HepG2 (cell line): ENCODE data around the gene STOML2. TPM values are rescaled to one million over a fixed set of nuclear protein-coding genes. Genes with fewer than 3 reads are reported as not detected.

Experiments used
- ARNT2 ChIP-seq: sonication (generic); formaldehyde crosslinking; IDR thresholded peaks from 2 replicates; pipeline ENCODE4 v1.8.0; 2022; ENCODE audit warnings: mild to moderate bottlenecking, low read depth, missing genetic modification reagents, moderate library complexity
- ARNTL ChIP-seq: sonication (generic); formaldehyde crosslinking; IDR thresholded peaks from 2 replicates; pipeline ENCODE4 v1.4.0; 2020; ENCODE audit warnings: mild to moderate bottlenecking, missing genetic modification reagents
- FOXJ3 ChIP-seq: sonication (generic); formaldehyde crosslinking; IDR thresholded peaks from 2 replicates; pipeline ENCODE4 v1.4.0; 2020; ENCODE audit warnings: missing genetic modification reagents, mild to moderate bottlenecking, borderline replicate concordance
- NFYC ChIP-seq: IDR thresholded peaks from 2 replicates; pipeline ENCODE4 v1.6.1; 2016; ENCODE audit warnings: missing genetic modification reagents, missing compliant biosample characterization
- PITX1 ChIP-seq: sonication (generic); formaldehyde crosslinking; IDR thresholded peaks from 2 replicates; pipeline ENCODE4 v1.5.1; 2020; ENCODE audit warnings: mild to moderate bottlenecking, missing genetic modification reagents
- RERE ChIP-seq: IDR thresholded peaks from 2 replicates; pipeline ENCODE4 v1.6.1; 2016; ENCODE audit warnings: low read depth, missing genetic modification reagents, missing compliant biosample characterization
- SP1 ChIP-seq, 2 experiments: fragments of 450-650 bp in 1 of 2; sonication (generic) in 1 of 2; formaldehyde crosslinking in 1 of 2; IDR thresholded peaks; 2 replicates each; pipeline versions ENCODE4 v1.4.0 to v1.6.1; 2016 to 2020; ENCODE audit warnings: missing genetic modification reagents in 1 of 2
- SRSF9 ChIP-seq: fragments of 200-400 bp; formaldehyde crosslinking; IDR thresholded peaks from 2 replicates; pipeline ENCODE4 v1.6.1; 2018; ENCODE audit warnings: borderline replicate concordance, mild to moderate bottlenecking, low read depth, low read length; ENCODE audit not compliant: insufficient read depth, poor library complexity, severe bottlenecking
- USF2 ChIP-seq, 2 experiments: sonication (generic) in 1 of 2; formaldehyde crosslinking in 1 of 2; IDR thresholded peaks; 2 replicates each; pipeline versions ENCODE4 v1.5.1 to v1.6.1; 2011 to 2020; ENCODE audit warnings: borderline replicate concordance in 1 of 2, low read depth in 1 of 2, low read length in 1 of 2, mild to moderate bottlenecking in 1 of 2, missing genetic modification reagents in 1 of 2, moderate library complexity in 1 of 2
- ZNF276 ChIP-seq: sonication (generic); formaldehyde crosslinking; IDR thresholded peaks from 2 replicates; pipeline ENCODE4 v1.4.0; 2020; ENCODE audit warnings: mild to moderate bottlenecking, low read depth, missing genetic modification reagents
- ZNF609 ChIP-seq: sonication (generic); formaldehyde crosslinking; IDR thresholded peaks from 2 replicates; pipeline ENCODE4 v1.4.0; 2020; ENCODE audit warnings: mild to moderate bottlenecking, missing genetic modification reagents, borderline replicate concordance
- polyA plus RNA-seq, 8 experiments: library from polyadenylated mRNA; depleted of rRNA in 3 of 8; stranded (reverse) in 7 of 8; unstranded in 1 of 8; fragments of >200 nt; fragmentation: Illumina TruSeq in 4 of 8; extraction: Trizol in 4 of 8; gene quantifications; 2 replicates each; pipeline versions ENCODE4 v1.2.1 to v1.2.3, GENCODE V29; 2011 to 2016; ENCODE audit warnings: low read depth in 4 of 8, missing spikeins in 1 of 8, mixed read lengths in 1 of 8; ENCODE audit not compliant: insufficient read depth in 1 of 8
- total RNA-seq, 5 experiments: library from RNA; depleted of rRNA; stranded (reverse); fragments of >200 nt; fragmentation: Illumina TruSeq; extraction: Trizol; gene quantifications; 2 replicates each; pipeline ENCODE4 v1.2.3, GENCODE V29; 2016; ENCODE audit warnings: low read depth in 1 of 5

Gene STOML2
- total and polyA plus RNA-seq, 2 of the 13 experiments (the other 11 are each of a cell fraction or from before 2014, with no cell fraction given): 245 to 250 TPM

DNA sequence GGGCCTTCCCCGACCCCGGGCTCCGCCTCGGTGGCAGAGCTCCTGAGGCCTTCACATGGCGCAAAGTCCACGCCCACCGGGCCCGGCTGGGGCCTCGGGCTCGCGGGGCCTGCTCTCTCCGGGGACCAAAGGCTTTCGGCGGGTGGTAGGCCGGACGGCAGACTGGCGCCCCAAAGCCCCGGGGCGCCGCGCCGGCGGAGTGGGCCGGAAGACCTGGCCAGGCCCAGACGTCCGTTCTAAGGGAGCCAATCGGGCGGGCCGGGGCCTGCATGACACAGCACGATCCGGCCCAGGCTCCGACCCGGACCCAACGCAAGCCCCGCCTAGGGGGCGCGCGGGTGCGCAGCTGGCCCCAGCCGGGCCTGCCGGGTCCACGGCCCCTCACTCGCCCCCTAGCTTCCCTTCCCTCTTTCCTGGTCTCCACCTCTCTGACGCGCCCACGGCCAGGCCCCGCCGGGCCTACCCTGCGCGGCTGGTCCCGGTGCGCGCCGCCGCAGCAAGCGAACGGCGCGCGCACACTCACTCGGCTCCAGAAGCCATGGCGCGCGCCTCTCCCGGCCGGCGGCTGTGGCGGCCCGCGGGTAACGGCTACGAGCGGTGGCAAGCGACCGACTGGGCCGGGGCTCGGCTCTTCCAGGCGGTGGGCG is 31.0 kb downstream of the STOML2 start (continued):
- TF ChIP-seq ZNF609 (CRISPR knock-in tag): peak; percentile 29; the same call in 1 of the 2 replicates
- no peak; the same call in 1 of the 2 replicates for TF ChIP-seq RERE
- TF ChIP-seq ZNF276 (CRISPR knock-in tag): peak; percentile 79; the same call in 1 of the 2 replicates
- peak; percentile 70 for TF ChIP-seq ARNT2 (CRISPR knock-in tag)
- TF ChIP-seq USF2 (IDR thresholded peaks at IDR 0.05; ENCODE audit: low read depth, low read length): no peak
- TF ChIP-seq USF2 (CRISPR knock-in tag; IDR thresholded peaks at IDR 0.05; ENCODE audit: borderline replicate concordance): no peak
- TF ChIP-seq FOXJ3 (CRISPR knock-in tag): no peak
- TF ChIP-seq NFYC (CRISPR knock-in tag): no peak; the same call in 1 of the 2 replicates
- TF ChIP-seq PITX1: no peak
- 0 out of 2 replicates have a peak, but pooled peaks have one; percentile 24 for TF ChIP-seq ARNTL
- no peak for TF ChIP-seq SRSF9
- no peak for TF ChIP-seq SP1 (IDR thresholded peaks at IDR 0.05)
- TF ChIP-seq SP1 (CRISPR knock-in tag; IDR thresholded peaks at IDR 0.05): no peak
